WERI-Rb-1 (cell line): ENCODE results near the gene CCDC106.

Experiments used
- DNase-seq: peaks from one replicate; pipeline ENCODE4 v3.0.0-alpha.2; 2020
- H3K27ac ChIP-seq: fragments of 250-450 bp; sonication (Bioruptor Pico); 2 replicates; pipeline ENCODE4 v1.5.1; 2020; ENCODE audit warnings: mild to moderate bottlenecking, moderate library complexity
- H3K27me3 ChIP-seq: fragments of 250-450 bp; sonication (Bioruptor Pico); 2 replicates; pipeline ENCODE4 v1.5.1; 2021; ENCODE audit warnings: mild to moderate bottlenecking, low read depth, moderate library complexity; ENCODE audit not compliant: insufficient read depth, severe bottlenecking
- H3K36me3 ChIP-seq: fragments of 250-450 bp; sonication (Bioruptor Pico); 2 replicates; pipeline ENCODE4 v1.5.1; 2020; ENCODE audit warnings: mild to moderate bottlenecking, moderate library complexity
- H3K4me3 ChIP-seq: 2 replicates; pipeline ENCODE4 v1.5.1; 2011; ENCODE audit warnings: low read depth, mild to moderate bottlenecking, control low read depth, low read length
- H3K9me3 ChIP-seq: fragments of 250-450 bp; sonication (Bioruptor Pico); 2 replicates; pipeline ENCODE4 v1.5.1; 2021; ENCODE audit warnings: mild to moderate bottlenecking, moderate library complexity; ENCODE audit not compliant: severe bottlenecking
- CTCF ChIP-seq: IDR thresholded peaks from 2 replicates; pipeline ENCODE4 v1.5.1; 2011; ENCODE audit warnings: low read depth, mild to moderate bottlenecking, control low read depth, inconsistent platforms, low read length

CCDC106 gene

GRCh38 chr19:55660991-55661390 is 13.0 kb downstream of the CCDC106 start:
- Histone ChIP-seq H3K27me3 (no peaks in the 10 kb centered on the region), H3K9me3 (no peaks in the 10 kb centered on the region), H3K4me3 (no peak overlapping the region), H3K36me3 (peaks cover 84% of the 10 kb centered on the region), H3K27ac (no peak overlapping the region)
- no peak for TF ChIP-seq CTCF
- no peak for DNase-seq

- Histone ChIP-seq H3K9me3 (no peaks in the 10 kb centered on the region), H3K4me3 (no peak overlapping the region), H3K36me3 (peaks cover 84% of the 10 kb centered on the region), H3K27me3 (no peaks in the 10 kb centered on the region), H3K27ac (no peak overlapping the region)
- no peak for TF ChIP-seq CTCF
- no peak for DNase-seq
Measured at GRCh38 chr19:55661826-55662225, 13.8 kb downstream of the CCDC106 start.

GRCh38 chr19:55663846-55664536 is 16.0 kb downstream of the CCDC106 start:
- Histone ChIP-seq H3K4me3 (no peak overlapping the region), H3K27ac (no peak overlapping the region), H3K9me3 (no peaks in the 10 kb centered on the region), H3K27me3 (no peaks in the 10 kb centered on the region), H3K36me3 (peaks cover 83% of the 10 kb centered on the region)
- no peak for TF ChIP-seq CTCF
- no peak for DNase-seq

- TF ChIP-seq CTCF, result no peak
- peaks cover 81% of the 10 kb centered on the region for H3K36me3 ChIP-seq
Measured at GRCh38 chr19:55666343-55667005, 18.5 kb downstream of the CCDC106 start.

GRCh38 chr19:55667006-55667381 is 19.0 kb downstream of the CCDC106 start:
- no peak for TF ChIP-seq CTCF
- Histone ChIP-seq H3K36me3 (peaks cover 81% of the 10 kb centered on the region), H3K4me3 (no peak overlapping the region), H3K27me3 (no peaks in the 10 kb centered on the region), H3K9me3 (no peaks in the 10 kb centered on the region), H3K27ac (no peak overlapping the region)
- no peak for DNase-seq

More at GRCh38 chr19:55666343-55667005, 18.5 kb downstream of the CCDC106 start:
- Histone ChIP-seq H3K9me3 (no peaks in the 10 kb centered on the region), H3K27ac (no peak overlapping the region), H3K27me3 (no peaks in the 10 kb centered on the region), H3K4me3 (no peak overlapping the region)
- DNase-seq, result no peak
